NCI-H510A treated with DMSO at 0.1 percent for 48 hours (cell line): Measurements from ENCODE around the gene WIPF3.
A peak's percentile ranks its signal among the peaks of the same experiment; 100 is the strongest.

Source experiments
- DNase-seq: peaks from one replicate; lab custom pipeline; 2025; lab: John Stamatoyannopoulos, UW

WIPF3 gene

GRCh38 chr7:29847916-29848315 is 41.6 kb downstream of the WIPF3 start:
- no peak for DNase-seq

DNA sequence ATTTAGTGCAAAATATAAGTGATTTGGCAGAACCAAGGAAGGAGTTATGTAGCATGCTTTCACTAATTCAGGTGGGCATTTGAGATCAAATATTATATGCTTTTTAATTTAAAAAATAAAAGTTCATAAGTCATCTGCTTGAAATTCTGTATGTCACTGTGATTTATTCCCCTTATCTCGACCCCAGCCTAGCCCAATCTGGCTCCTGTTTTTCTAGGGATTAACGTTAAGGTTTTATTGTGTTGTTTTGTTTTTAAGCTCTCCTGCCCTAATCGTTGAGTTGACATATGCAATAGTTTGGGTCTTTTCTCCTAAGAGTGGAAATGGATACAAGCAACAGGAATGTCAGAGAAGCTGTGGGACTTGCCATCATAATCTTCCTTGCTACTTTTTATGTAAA is 42.6 kb downstream of the WIPF3 start:
- no peak for DNase-seq

GRCh38 chr7:29851487-29851886 is 45.2 kb downstream of the WIPF3 start:
- DNase-seq = no peak

- no peak for DNase-seq
Observed at GRCh38 chr7:29852457-29852856, 46.1 kb downstream of the WIPF3 start.

GRCh38 chr7:29853072-29853471 is 46.8 kb downstream of the WIPF3 start:
- DNase-seq = no peak

DNA sequence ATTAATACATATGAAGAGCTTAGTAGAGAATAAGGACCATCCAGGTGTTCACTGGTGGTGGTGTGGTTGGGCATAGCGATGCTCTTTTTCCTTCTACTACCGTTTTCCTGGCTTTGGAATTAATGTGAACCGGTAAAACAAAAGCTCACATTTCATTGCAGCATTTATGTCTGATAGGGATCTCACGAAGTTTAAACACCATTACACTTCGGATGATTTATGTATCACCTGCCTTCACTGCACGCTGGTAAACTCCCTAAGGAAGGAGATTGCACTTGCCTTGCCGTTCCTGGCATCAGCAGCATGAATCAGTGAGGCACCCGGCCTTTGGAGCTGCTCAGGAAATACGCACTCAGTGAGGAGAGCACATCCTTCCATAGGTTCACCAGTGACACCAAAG is 47.5 kb downstream of the WIPF3 start:
- peak; percentile 66 for DNase-seq

- DNase-seq = peak; percentile 34
Observed at GRCh38 chr7:29854257-29854938, 48.1 kb downstream of the WIPF3 start.

DNA sequence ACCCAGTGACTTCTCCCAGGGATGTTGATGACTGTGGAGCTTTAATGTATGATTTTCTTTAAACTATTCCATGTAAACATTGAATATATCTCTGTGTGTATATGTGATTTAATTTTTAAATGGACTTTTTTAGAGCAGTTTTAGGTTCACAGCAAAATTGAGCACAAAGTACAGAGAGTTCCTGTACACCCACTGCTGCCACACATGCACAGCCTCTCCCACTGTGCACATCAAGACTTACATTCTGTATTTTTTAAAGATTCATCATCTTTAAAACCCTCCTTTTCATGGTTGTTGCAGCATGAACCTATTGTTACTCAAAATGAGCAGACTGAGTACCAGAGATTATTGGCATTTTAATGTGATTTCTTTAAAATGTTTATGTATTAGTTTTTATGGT is 51.3 kb downstream of the WIPF3 start:
- no peak for DNase-seq

GRCh38 chr7:29858191-29858951 is 52.1 kb downstream of the WIPF3 start:
- no peak for DNase-seq

DNA sequence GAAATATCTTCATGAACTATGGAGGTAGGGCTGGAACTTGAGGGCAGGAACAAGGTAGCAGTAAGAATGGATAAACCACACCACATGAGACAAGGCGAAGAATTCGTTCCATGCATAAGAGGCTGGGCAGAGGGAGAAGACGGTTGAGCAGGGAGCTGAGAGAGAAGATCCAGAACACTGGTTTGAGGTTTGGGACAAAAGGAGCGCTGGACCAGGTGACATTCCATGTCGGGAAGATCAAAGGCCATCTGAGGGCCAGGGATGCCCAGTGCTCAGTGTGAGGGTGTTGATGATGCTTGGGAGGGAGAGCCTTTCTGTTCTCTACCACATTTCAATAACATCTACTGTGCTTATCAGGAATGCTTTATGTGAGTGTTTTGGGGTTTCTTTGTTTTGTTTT is 52.8 kb downstream of the WIPF3 start:
- no peak for DNase-seq

DNA sequence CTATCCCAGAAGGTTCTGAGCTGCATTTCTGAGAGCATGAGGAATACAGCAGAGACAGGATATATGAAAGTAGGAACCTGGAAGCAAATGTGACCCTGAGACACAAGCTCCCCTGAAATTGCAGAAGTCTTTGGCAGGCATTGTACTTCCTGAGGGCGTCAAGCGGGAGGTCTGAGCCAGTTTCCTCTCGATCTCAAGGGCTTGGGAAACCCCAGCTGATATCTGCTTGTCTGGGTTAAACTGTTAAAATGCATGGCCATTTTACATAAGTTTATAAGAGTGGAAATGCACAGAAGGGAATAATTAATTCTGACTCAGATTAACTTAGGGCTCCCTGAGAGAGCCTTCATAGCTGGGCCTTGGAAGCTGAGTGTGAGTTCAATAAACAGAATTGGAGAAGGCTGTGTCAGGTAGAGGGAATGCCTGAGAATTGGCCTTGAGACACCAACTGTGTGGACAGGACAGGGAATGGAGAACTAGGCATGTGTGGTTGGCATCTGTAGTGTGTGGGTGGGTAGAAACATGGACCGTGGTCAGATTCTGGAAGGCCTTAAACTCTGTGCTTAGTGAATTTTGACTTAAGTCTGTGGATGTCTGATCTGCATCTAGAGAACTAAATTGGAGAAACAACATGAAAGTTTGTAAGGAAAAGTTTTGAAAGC is 53.3 kb downstream of the WIPF3 start:
- no peak for DNase-seq

- no peak for DNase-seq
Observed at GRCh38 chr7:29860186-29860585, 53.9 kb downstream of the WIPF3 start.

DNA sequence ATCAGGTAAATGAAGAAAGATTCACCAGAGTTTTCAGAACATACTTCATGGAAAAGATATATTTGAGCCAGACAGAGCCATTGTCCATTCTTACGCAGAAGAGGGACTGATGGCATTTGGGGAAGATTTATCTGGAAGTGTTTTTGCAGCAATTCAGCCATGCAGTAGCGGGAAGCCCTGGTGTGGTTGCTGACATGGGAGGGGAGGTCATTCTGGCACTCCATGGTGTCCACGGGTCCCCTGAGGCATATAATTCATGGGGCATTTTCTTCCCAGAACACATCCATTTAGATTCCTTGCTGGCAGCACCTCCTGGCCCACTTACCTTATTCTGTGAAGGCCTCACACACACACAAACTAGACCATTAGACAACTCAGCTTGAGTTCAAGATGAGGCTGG is 55.6 kb downstream of the WIPF3 start:
- DNase-seq = no peak

DNA sequence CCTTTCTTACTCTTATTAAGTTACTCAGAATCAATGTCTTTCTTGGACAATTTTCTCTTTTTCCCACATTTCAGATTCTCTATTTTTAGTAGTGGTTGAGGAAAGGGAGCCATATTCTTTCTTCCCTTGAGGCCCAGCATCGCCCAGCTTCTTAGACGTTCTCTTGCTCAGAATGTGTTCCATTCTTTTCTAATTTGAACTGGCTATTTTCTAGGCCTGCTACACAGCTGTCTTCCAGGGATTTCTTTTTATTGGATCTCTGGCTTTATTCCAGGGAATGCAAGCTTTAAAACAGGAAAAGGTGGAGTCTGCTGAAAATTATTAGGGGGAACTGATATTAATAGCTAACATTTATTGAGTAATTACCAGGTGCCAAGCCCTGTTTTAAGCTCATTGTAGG is 58.3 kb downstream of the WIPF3 start:
- DNase-seq = no peak

- no peak for DNase-seq
Observed at GRCh38 chr7:29865526-29865925, 59.2 kb downstream of the WIPF3 start.

DNA sequence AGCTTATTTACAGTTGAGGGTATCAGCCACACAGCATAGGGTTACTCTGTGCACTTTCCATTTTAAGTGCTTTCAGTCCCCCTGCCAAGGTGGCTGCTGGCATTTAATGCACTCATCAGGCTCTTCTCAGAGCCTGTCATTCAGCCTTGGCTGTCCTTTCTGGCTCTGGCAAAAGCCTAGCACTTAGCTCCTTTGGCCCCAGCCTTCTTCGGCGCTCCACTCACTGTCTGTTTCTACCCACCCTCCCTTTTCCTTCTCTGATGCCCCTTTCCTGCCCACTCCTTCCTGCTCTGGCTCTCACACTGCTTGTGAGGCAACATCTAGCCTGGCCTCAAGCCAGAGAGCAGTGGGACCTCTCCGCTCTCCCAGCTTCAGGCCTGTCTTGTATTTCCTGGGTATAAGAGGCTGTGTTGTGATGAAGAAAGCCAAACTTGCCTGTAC is 60.2 kb downstream of the WIPF3 start:
- DNase-seq = no peak

GRCh38 chr7:29871787-29872398 is 65.6 kb downstream of the WIPF3 start:
- DNase-seq = no peak

- no peak for DNase-seq
Observed at GRCh38 chr7:29873644-29874294, 67.5 kb downstream of the WIPF3 start.

GRCh38 chr7:29875741-29876140 is 69.4 kb downstream of the WIPF3 start:
- DNase-seq = no peak

GRCh38 chr7:29877196-29877595 is 70.9 kb downstream of the WIPF3 start:
- peak; percentile 8 for DNase-seq

DNA sequence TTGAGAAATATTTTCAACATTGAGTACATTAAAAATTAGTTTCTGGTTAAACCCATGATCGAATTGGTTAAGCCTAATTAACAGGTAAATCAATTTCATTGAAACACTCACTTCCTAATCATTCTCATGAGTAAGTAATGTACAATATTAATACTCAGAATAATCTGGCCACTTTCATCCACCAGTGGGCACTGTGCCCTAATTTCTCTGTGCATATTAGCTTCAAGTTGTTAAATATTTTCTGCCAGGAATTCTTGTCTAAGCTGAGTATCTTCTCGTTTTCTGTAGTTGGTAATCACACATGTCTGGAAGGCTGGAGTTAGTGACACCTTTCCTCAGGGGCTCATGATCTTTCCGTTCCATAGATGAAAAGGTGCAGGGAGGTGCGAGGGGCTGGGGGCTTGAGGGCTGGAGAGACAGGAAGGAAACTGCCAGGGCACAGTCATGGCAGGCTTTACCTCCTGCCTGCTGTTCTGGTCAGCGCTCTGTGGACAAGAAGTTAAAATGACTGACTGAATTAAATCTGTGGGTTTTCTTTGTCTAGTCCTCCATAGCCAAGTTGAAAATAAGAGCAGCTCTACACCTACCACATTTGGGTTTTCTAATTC is 71.9 kb downstream of the WIPF3 start:
- DNase-seq = peak; percentile 42

DNA sequence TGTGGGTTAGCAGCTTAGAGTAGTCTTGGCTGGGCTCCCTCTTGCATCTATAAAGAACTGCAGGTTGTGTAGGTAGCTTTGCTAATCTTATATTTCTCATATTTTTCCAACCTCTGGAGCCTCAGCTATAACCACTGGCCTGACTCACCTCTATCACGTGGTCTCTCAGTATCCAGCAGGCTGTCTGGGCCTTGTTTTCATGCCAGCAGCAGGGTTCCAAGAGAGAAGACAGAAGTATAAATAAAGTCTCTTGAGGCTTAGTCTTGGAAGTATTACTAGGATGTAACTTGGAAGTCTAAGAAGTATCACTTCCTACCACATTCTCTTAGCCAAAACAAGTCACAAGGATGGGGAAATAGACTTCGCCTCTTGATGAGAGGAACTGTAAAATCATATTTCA is 73.3 kb downstream of the WIPF3 start:
- DNase-seq = no peak
